Measurements from ENCODE around the gene MTA3. TPM values are rescaled to one million over a fixed set of nuclear protein-coding genes. Genes with fewer than 3 reads are reported as not detected.

Gene MTA3
- total RNA-seq, 4 donors from 2014 or later: 25.6 to 89.1 (median 64.0) TPM

- Histone ChIP-seq H3K27ac (no peak overlapping the region), H3K27me3 (no peaks in the 10 kb centered on the region), H3K4me3 (no peak overlapping the region), H3K9me3 (no peaks in the 10 kb centered on the region), H3K4me1 (no peaks in the 10 kb centered on the region), H3K36me3 (no peaks in the 10 kb centered on the region)
- no peak for TF ChIP-seq CTCF (IDR thresholded peaks at IDR 0.05)
- no peak for TF ChIP-seq POLR2A (IDR thresholded peaks at IDR 0.05)
- peak in 1 of 2 donors; percentile 8 for DNase-seq
- intact Hi-C loops (cut with DNase I; ENCODE audit: low total_unique reads): no loop called here
Measured at GRCh38 chr2:42786561-42787345, 218.3 kb downstream of the MTA3 start.

- Histone ChIP-seq H3K4me3 (no peak overlapping the region), H3K4me1 (no peaks in the 10 kb centered on the region), H3K27ac (no peak overlapping the region), H3K9me3 (no peaks in the 10 kb centered on the region), H3K36me3 (no peaks in the 10 kb centered on the region), H3K27me3 (no peaks in the 10 kb centered on the region)
- intact Hi-C loops (cut with DNase I; ENCODE audit: low total_unique reads): no loop called here
- no peak for TF ChIP-seq POLR2A (IDR thresholded peaks at IDR 0.05)
- TF ChIP-seq CTCF (IDR thresholded peaks at IDR 0.05): no peak
- DNase-seq: peak in 1 of 2 donors; percentile 5
Measured at GRCh38 chr2:42787424-42787787, 219.0 kb downstream of the MTA3 start.

- no peaks in the 10 kb centered on the region for H3K4me1 ChIP-seq
- no peak for TF ChIP-seq POLR2A (IDR thresholded peaks at IDR 0.05)
- TF ChIP-seq CTCF (IDR thresholded peaks at IDR 0.05): no peak
- H3K9me3 ChIP-seq: no peaks in the 10 kb centered on the region
- no peak overlapping the region for H3K27ac ChIP-seq
- H3K27me3 ChIP-seq: no peaks in the 10 kb centered on the region
- no peak for DNase-seq
- intact Hi-C loops (cut with DNase I; ENCODE audit: low total_unique reads): no loop called here
- no peak overlapping the region for H3K4me3 ChIP-seq
- H3K36me3 ChIP-seq: no peaks in the 10 kb centered on the region
Measured at GRCh38 chr2:42787788-42788477, 219.5 kb downstream of the MTA3 start.

GRCh38 chr2:42788478-42788793 is 220.0 kb downstream of the MTA3 start:
- DNase-seq: no peak
- intact Hi-C loops (cut with DNase I; ENCODE audit: low total_unique reads): no loop called here

More at GRCh38 chr2:42788478-42788793, 220.0 kb downstream of the MTA3 start:
- no peaks in the 10 kb centered on the region for H3K9me3 ChIP-seq
- no peaks in the 10 kb centered on the region for H3K4me1 ChIP-seq
- H3K36me3 ChIP-seq: no peaks in the 10 kb centered on the region
- H3K4me3 ChIP-seq: no peak overlapping the region
- H3K27ac ChIP-seq: no peak overlapping the region
- TF ChIP-seq CTCF (IDR thresholded peaks at IDR 0.05) (no peak), POLR2A (IDR thresholded peaks at IDR 0.05) (no peak)
- no peaks in the 10 kb centered on the region for H3K27me3 ChIP-seq
